Dedifferentiated amniotic fluid mesenchymal stem cell (primary cell): ENCODE measurements around the gene SASH1.
A peak's percentile ranks its signal among the peaks of the same experiment; 100 is the strongest.

Source experiments
- DNase-seq: peaks from one replicate; pipeline ENCODE4 v3.0.0-alpha.2; 2016; ENCODE audit errors: extremely low spot score

The SASH1 gene

GRCh38 chr6:148457137-148457842 lies 114.7 kb downstream of the SASH1 start:
- DNase-seq: no peak

- DNase-seq: no peak
Measured at GRCh38 chr6:148457843-148458159, 115.2 kb downstream of the SASH1 start.

- DNase-seq: no peak
Measured at GRCh38 chr6:148459238-148459637, 116.6 kb downstream of the SASH1 start.

- DNase-seq: no peak
Measured at GRCh38 chr6:148460876-148461646, 118.4 kb downstream of the SASH1 start.

GRCh38 chr6:148461986-148462577 lies 119.4 kb downstream of the SASH1 start:
- no peak for DNase-seq

GRCh38 chr6:148463671-148464070 lies 121.0 kb downstream of the SASH1 start:
- no peak for DNase-seq

GRCh38 chr6:148464319-148465010 lies 121.8 kb downstream of the SASH1 start:
- DNase-seq: peak; percentile 78

- no peak for DNase-seq
Measured at GRCh38 chr6:148465011-148465335, 122.3 kb downstream of the SASH1 start.

- DNase-seq: no peak
Measured at GRCh38 chr6:148465670-148466069, 123.0 kb downstream of the SASH1 start.

- DNase-seq: no peak
Measured at GRCh38 chr6:148466158-148466557, 123.5 kb downstream of the SASH1 start.

- DNase-seq: no peak
Measured at GRCh38 chr6:148467926-148468325, 125.3 kb downstream of the SASH1 start.

GRCh38 chr6:148470156-148470555 lies 127.5 kb downstream of the SASH1 start:
- DNase-seq: no peak

- DNase-seq: no peak
Measured at GRCh38 chr6:148470606-148471465, 128.2 kb downstream of the SASH1 start.

- DNase-seq: no peak
Measured at GRCh38 chr6:148471624-148472159, 129.1 kb downstream of the SASH1 start.

GRCh38 chr6:148472171-148473105 lies 129.8 kb downstream of the SASH1 start:
- no peak for DNase-seq

GRCh38 chr6:148479497-148479896 lies 136.9 kb downstream of the SASH1 start:
- no peak for DNase-seq

- DNase-seq: no peak
Measured at GRCh38 chr6:148487461-148487860, 144.8 kb downstream of the SASH1 start.

GRCh38 chr6:148491638-148492251 lies 149.1 kb downstream of the SASH1 start:
- no peak for DNase-seq

GRCh38 chr6:148492654-148493290 lies 150.1 kb downstream of the SASH1 start:
- no peak for DNase-seq
